Loucy (cell line): ENCODE results near the gene DSCAML1.

Experiments used
- EZH2phosphoT487 ChIP-seq: fragments of 200-600 bp; IDR thresholded peaks from 2 replicates; pipeline ENCODE4 v1.6.1; 2018; ENCODE audit warnings: antibody characterized with exemption, mild to moderate bottlenecking, moderate library complexity, borderline replicate concordance
- TF ChIP-seq, protein P1 (sequence below): fragments of 200-600 bp; sonication (generic); conservative IDR thresholded peaks from 2 replicates; pipeline ENCODE4 v1.5.1; 2014; ENCODE audit warnings: mild to moderate bottlenecking, antibody characterized with exemption, low read length

DNA sequence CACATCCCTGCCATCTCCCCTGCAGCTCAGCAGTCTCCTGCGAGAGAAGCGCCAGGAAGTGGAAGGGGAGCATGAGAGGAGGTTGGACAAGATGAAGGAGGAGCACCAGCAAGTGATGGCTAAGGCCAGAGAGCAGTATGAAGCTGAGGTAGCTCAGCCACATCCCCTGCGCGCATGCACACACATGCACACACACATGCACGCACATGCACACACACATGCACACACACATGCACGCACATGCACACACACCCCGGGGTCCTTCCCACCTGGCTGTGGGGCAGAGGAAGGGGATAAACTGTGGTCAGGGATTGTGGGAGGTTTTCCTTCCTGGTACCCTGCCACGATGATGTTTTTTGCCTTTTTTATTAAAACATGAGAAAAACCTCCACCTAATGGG, 404.0 kb downstream of the DSCAML1 start:
- TF ChIP-seq, protein P1, sequence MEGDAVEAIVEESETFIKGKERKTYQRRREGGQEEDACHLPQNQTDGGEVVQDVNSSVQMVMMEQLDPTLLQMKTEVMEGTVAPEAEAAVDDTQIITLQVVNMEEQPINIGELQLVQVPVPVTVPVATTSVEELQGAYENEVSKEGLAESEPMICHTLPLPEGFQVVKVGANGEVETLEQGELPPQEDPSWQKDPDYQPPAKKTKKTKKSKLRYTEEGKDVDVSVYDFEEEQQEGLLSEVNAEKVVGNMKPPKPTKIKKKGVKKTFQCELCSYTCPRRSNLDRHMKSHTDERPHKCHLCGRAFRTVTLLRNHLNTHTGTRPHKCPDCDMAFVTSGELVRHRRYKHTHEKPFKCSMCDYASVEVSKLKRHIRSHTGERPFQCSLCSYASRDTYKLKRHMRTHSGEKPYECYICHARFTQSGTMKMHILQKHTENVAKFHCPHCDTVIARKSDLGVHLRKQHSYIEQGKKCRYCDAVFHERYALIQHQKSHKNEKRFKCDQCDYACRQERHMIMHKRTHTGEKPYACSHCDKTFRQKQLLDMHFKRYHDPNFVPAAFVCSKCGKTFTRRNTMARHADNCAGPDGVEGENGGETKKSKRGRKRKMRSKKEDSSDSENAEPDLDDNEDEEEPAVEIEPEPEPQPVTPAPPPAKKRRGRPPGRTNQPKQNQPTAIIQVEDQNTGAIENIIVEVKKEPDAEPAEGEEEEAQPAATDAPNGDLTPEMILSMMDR, result no peak
- no peak for TF ChIP-seq EZH2phosphoT487
